A673 (cell line): ENCODE measurements around the gene BEX3.

Experiments used
- EZH2 ChIP-seq: fragments of 200-600 bp; sonication (generic); IDR thresholded peaks from 2 replicates; pipeline ENCODE4 v1.6.1; 2017; ENCODE audit warnings: borderline replicate concordance, low read depth, mild to moderate bottlenecking, mixed read lengths, antibody characterized with exemption, low read length; ENCODE audit not compliant: poor library complexity, severe bottlenecking
- TF ChIP-seq, protein P1 (sequence below): fragments of 300-800, 200-600 bp; sonication (generic); conservative IDR thresholded peaks from 2 replicates; pipeline ENCODE4 v1.5.1; 2017; ENCODE audit warnings: low read depth, mild to moderate bottlenecking, antibody characterized with exemption, low read length, moderate library complexity, mixed read lengths

DNA sequence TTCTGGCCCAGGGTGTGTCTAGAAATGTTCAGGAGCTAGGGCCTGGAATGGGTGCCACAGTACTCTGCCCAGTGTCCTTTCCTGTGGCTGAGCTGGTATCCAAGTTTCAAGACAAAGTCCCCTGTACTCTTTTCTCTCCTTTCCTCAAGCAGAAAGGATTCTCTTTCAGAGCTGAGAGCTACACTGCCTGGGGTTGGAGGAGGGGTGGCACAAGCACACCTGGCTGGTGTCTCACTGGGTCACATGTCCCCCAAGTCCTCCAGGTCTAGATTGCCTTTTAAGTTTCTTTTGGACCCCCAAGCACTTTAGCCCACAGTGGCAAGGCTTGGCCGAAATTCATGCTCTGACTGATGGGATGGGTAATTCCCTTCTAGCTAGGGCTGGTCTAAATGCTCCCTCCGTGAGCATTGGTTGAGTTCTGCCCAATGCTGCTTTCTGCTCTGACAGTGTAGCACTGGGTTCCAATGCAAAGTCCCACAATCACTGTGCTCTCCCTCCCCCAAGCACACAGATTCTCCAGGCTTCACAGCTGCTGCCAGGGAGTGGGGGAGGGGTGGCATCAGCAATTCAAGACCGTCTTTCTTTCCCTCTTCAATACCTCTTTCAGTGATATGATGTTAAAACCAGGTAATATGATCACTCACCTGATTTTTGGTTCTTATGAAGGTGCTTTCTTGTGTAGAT is 47.8 kb downstream of the BEX3 start:
- TF ChIP-seq EZH2 = no peak
- TF ChIP-seq, protein P1, sequence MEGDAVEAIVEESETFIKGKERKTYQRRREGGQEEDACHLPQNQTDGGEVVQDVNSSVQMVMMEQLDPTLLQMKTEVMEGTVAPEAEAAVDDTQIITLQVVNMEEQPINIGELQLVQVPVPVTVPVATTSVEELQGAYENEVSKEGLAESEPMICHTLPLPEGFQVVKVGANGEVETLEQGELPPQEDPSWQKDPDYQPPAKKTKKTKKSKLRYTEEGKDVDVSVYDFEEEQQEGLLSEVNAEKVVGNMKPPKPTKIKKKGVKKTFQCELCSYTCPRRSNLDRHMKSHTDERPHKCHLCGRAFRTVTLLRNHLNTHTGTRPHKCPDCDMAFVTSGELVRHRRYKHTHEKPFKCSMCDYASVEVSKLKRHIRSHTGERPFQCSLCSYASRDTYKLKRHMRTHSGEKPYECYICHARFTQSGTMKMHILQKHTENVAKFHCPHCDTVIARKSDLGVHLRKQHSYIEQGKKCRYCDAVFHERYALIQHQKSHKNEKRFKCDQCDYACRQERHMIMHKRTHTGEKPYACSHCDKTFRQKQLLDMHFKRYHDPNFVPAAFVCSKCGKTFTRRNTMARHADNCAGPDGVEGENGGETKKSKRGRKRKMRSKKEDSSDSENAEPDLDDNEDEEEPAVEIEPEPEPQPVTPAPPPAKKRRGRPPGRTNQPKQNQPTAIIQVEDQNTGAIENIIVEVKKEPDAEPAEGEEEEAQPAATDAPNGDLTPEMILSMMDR = no peak
